PFSK-1 (cell line): ENCODE data around the gene PHF14.

Source experiments
- POLR2AphosphoS5 ChIP-seq: IDR thresholded peaks from 2 replicates; pipeline ENCODE4 v1.6.1; 2012; ENCODE audit warnings: low read depth, mild to moderate bottlenecking, control low read depth, low read length, moderate library complexity
- REST ChIP-seq, 2 experiments: IDR thresholded peaks; 2 replicates each; pipeline versions ENCODE4 v1.6.1 to v1.8.0; 2011 to 2012; ENCODE audit warnings: low read depth in 2 of 2, low read length in 2 of 2, control low read depth in 1 of 2, inconsistent platforms in 1 of 2, mild to moderate bottlenecking in 1 of 2, moderate library complexity in 1 of 2; ENCODE audit not compliant: insufficient read depth in 1 of 2
- SIN3A ChIP-seq: IDR thresholded peaks from 2 replicates; pipeline ENCODE4 v1.6.1; 2012; ENCODE audit warnings: mild to moderate bottlenecking, low read length, moderate library complexity, borderline replicate concordance; ENCODE audit not compliant: insufficient read depth
- TAF1 ChIP-seq: IDR thresholded peaks from 2 replicates; pipeline ENCODE4 v1.6.1; 2012; ENCODE audit warnings: low read length, control low read depth, borderline replicate concordance; ENCODE audit not compliant: insufficient read depth

GRCh38 chr7:11054033-11054432, 80.4 kb downstream of the PHF14 start:
- TF ChIP-seq POLR2AphosphoS5 (no peak), TAF1 (no peak), SIN3A (no peak), REST (IDR thresholded peaks at IDR 0.05; ENCODE audit: insufficient read depth in 1 of 2, low read depth in 2 of 2, low read length in 2 of 2) (no peak)
